Measurements from ENCODE around the gene TCIRG1.

DNA sequence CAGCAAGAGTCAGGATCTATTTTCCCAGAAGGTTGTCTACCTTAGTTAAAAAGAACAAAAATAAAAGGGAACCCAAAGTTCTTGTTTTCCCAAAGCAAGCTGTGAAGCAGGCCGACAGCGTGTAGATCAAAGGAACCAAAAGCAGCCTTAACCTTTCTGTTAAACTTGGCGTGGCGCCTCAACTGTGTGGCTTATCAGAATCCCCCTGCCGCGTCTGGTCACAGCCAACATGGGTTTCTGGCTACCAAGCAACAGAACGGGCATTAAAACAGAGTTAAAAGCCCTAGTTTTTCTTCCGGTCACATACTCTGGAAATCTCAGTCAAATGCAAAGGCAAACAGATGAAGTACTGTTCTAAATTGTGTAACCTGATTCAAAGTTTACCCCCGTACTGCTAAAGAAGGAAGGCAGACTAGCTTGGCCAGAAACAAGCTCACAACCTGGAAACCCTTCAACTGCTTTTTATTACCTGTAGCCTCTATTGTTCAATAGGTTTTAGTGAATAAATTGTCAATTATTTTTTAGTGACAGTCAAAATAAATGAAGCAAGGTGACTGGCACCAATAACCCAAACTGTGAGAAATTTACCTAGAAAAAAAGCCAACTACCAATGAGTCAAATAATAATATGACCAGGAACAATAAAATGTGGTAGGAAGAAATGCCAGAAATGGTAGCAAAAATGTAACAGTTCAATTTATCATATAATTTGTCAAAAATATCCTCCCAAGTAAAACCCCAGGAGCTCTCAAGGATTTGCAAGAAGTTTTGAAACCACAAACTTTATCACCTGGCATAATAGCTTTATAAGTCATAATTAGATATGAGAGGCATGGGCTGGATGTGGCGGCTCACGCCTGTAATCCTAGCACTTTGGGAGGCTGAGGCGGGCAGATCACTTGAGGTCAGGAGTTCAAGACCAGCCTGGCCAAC is 60.9 kb downstream of the TCIRG1 start:
- TF ChIP-seq, protein P1, sequence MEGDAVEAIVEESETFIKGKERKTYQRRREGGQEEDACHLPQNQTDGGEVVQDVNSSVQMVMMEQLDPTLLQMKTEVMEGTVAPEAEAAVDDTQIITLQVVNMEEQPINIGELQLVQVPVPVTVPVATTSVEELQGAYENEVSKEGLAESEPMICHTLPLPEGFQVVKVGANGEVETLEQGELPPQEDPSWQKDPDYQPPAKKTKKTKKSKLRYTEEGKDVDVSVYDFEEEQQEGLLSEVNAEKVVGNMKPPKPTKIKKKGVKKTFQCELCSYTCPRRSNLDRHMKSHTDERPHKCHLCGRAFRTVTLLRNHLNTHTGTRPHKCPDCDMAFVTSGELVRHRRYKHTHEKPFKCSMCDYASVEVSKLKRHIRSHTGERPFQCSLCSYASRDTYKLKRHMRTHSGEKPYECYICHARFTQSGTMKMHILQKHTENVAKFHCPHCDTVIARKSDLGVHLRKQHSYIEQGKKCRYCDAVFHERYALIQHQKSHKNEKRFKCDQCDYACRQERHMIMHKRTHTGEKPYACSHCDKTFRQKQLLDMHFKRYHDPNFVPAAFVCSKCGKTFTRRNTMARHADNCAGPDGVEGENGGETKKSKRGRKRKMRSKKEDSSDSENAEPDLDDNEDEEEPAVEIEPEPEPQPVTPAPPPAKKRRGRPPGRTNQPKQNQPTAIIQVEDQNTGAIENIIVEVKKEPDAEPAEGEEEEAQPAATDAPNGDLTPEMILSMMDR (conservative IDR thresholded peaks at IDR 0.05; ENCODE audit: low read length), result no peak
- TF ChIP-seq EZH2phosphoT487 (IDR thresholded peaks at IDR 0.05; ENCODE audit: borderline replicate concordance, low read depth, low read length), result no peak

Measured in OCI-LY7 (cell line).